Activated T-cell treated with anti-CD3 and anti-CD28 coated beads, Interleukin-2, amount 50 U/mL, for 48 hours (primary cell): ENCODE measurements around the gene TBCA.

Experiments
- DNase-seq, 2 experiments: peaks; one replicate each; pipeline ENCODE4 v3.0.0-alpha.2; 2020

Gene TBCA

DNA sequence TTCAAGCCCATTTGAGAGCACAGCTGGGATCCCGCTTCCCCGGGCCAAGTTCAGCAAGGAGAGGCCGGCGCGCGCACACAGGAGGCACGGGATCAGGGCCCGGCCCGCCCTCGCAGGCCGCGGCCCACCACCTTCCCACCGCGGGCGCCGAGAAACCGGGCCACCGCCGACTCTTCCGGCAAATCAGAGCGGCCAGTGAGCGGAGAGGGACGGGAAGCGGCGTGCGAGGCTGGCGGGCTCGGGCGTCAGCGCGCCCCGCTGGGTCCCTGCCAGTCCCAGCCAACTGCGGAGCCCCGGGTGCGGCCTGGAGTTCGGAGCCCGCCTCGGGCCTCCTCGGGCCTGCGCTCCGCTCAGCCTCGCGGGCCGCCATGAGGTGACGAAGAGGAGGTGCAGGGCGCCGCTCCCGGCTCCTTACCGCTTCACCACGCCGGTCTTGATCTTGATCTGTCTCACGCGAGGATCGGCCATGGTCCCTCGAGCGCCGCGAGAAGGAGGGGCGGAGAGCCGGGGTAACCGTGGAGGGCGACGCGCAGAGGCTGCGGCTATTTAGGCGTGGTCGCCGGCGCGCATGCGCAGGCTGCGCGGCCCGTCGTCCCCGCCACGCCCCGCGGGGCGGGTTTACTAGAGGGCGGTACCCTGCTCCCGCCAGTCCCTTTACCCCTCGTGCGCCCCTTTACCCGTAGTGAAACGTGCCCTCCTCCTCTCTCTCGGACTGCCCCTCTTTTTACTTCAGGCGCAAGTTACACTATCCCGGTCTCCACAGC is at the start of gene TBCA:
TSS of gene TBCA (minus strand) at position 550 of the 764 bp plus-strand sequence. CDS start at position 468, 82 bp downstream.
- DNase-seq = peak; percentile 90 to 95

GRCh38 chr5:77824981-77825380 is 48.8 kb upstream of the TBCA start:
- DNase-seq = no peak

- no peak for DNase-seq
Measured at GRCh38 chr5:77816686-77817085, 40.5 kb upstream of the TBCA start.

GRCh38 chr5:77812926-77813589 is 36.9 kb upstream of the TBCA start:
- no peak for DNase-seq

DNA sequence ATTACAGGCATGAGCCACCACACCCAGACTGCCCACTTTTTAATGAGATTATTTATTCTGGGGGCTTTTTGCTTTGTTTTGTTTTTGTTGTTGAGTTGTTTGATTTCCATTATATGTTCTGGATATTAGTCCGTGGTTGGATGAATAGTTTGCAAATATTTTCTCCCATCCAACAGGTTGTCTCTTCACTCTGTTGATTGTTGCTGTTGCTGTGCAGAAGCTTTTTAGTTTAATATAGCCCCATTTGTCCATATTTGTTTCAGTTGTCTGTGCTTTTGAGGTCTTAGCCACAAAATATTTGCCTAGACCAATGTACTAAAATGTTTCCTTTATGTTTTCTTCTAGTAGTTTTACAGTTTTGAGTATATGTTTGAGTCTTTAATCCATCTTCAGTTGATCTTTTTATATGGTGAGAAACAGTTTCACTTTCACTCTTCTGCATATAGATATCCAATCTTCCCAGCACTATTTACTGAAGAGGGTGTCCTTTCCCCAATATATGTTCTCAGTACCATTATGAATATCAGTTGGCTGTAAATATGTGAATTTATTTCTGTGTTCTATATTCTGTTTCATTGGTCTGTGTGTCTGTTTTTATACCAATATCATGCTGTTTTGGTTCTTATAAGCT is 30.2 kb upstream of the TBCA start:
- DNase-seq = no peak

DNA sequence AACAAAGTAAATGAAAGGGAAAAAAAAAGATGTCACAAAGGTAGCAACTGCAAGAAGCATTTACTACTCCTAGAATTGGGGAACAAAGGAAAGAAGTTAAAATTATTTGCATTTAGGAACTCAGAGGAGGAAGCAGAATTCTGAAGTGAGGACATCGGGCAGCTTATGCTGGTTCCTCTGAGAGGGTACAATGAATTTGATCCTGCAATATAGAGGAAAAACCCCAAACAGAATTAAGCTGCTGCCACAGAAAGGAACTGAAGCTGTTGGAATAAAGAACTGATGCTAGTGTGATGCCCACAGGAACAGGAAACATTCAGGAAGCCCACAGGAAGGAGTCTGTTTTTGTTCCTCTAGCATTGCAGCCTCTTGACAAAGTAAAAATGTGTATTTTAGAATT is 22.3 kb upstream of the TBCA start:
- no peak for DNase-seq

DNA sequence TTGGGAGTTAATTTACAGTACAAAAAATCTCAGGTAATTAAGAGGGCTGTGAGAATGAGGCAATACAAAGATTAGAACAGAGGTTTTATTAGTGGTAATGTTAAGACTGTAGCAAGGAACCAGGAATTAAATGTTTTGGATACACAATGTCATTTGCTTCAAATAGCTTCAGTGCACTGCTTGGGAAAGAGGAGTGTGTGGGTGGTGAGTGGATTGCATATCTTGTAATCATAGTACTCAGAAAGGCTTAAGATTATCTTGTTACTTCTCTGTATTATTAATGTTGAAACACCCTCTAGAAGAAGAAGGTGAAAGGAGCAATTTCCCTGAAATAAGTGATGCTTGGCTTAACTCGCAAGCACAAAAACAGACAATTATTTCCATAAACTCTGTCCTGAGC is 21.0 kb upstream of the TBCA start:
- DNase-seq = no peak

DNA sequence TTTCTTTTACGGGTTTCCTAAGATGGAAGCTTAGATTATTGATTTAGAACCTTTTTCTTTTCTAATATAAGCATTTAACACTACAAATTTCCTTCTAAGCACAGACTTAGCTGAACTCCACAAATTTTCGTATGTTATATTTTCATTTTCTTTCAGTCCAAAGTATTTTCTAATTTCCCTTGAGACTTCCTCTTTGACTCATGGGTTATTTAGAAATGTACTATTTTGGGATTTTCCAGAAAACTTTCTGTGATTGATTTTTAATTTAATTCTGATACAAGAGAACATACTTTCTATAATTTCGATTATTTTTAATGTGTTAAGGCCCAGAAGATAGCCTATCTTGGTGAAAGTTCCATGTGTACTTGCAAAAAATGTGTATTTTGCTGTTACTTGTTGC is 19.7 kb upstream of the TBCA start:
- no peak for DNase-seq

GRCh38 chr5:77795268-77795667 is 19.1 kb upstream of the TBCA start:
- no peak for DNase-seq

GRCh38 chr5:77791926-77792325 is 15.8 kb upstream of the TBCA start:
- DNase-seq = no peak

DNA sequence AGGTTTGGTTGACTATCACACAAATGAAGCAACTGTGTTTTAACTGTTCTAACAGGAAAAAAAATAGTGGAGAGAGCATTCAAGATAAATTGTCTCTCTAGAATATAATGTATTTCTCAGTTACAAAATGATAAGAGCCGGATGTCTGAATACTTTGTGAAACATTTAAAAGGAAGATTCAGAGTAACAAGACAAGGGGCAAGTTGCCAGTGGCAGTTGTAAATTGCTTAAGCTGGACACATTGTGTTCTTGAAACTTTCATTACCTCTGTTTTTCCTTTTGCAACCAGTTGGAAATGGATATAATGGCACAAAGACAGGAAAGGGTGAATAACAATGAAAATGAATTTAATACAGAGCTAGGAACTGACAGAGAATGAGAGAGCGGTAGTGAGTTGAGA is 15.2 kb upstream of the TBCA start:
- DNase-seq = no peak

DNA sequence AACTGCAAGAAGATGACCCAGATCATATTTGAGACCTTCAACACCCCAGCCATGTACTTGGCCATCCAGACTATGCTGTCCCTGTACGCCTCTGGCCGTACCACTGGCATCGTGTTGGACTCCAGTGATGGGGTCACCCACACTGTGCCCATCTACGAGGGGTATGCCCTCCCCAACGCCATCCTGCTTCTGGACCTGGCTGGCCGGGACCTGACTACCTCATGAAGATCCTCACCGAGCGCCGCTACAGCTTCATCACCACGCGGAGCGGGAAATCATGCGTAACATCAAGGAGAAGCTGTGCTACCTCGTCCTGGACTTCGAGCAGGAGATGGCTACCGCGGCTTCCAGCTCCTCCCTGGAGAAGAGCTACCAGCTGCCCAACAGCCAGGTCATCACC is 9.1 kb upstream of the TBCA start:
- no peak for DNase-seq

DNA sequence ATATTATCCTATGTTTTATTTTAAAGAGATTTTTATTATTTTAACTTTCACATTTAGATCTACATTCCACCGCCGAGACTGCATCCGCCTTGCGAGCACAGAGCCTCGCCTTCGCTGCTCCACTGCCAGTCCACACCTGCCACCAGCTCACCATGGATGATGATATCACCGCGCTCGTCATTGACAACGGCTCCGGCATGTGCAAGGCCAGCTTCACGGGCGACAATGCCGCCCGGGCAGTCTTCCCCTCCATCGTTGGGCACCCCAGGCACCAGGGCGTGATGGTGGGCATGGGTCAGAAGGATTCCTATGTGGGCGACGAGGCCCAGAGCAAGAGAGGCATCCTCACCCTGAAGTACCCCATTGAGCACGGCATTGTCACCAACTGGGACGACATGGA is 8.6 kb upstream of the TBCA start:
- DNase-seq = no peak

DNA sequence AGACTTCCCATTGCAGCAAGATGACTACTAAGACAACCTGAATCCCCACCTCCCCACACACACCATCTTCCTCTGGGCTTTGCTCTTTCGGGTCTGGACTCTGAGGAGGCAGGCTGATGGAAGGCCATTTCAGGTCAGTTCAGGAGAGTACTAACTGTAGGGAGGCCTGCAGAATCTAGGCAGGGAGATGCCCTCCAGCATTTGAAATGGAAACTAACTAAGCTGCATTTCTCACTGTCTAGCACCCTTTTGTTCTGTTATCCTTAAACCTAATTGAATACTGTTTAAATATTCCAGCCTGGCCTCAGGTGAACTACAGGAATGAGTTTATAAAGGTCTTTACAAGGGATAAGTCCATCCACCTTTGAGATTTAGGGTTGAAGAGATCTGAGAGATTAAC is 4.9 kb upstream of the TBCA start:
- DNase-seq = no peak

- DNase-seq = no peak
Measured at GRCh38 chr5:77778881-77779438, 2.8 kb upstream of the TBCA start.

DNA sequence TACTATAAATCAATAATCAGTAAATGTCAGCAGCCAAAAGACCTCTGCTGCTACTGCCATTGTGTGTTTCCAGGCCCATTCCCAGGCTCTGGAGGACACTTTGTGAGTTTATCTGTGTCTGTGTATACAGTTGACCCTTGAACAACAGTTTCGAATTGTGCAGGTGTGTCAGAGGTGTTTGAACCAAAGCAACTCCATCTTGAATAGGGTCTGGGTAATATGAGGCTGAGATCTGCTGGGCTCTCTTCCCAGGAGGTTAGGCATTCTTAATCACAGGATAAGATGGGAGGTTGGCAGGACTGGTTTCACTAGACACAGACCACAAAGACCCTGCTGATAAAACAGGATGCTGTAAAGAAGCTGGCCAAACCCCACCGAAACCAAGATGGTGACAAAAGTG is 2.3 kb upstream of the TBCA start:
- no peak for DNase-seq

DNA sequence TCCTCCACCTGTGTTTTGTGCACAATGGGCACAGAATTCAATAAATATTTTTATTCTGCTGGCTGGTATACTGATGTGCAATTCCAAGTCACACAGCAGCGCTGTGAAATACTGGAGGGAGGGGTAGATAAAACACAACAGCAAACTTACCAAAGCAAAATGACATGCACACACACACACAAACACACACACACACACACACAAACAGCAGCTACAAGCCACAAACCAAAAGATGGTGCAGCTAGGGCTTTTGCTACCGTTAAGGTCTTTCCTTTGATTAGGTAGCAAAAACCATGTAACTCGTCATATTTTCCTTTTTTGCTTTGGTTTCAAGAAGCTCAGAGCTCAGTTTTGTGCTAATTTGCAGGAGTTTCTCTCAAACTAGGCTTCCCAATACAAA is 1.8 kb upstream of the TBCA start:
- DNase-seq = no peak

DNA sequence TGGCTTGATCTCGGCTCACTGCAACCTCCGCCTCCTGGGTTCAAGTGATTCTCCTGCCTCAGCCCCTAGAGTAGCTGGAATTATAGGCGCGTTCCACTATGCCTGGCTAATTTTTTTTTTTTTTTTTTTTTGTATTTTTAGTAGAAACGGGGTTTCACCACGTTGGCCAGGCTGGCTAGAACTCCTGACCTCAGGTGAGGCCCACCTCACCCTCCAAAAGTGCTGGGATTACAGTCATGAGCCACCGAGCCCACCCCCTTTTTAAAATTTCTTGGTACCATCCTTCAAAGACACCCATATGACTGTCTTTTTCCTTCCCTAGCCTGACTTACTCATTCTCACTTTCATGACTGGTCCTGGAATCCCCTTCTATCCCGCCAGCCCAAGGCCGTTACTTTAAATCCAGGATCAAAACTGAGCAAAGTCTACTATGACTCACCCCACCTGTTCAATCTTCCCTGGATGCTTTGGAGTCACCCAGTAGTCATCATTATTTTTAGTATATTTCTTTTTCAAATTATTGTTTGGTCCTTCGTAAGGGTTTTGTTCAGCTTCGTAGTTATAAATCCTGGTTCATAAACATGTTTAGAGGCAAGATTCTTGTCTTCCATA is 1.2 kb upstream of the TBCA start:
- no peak for DNase-seq

DNA sequence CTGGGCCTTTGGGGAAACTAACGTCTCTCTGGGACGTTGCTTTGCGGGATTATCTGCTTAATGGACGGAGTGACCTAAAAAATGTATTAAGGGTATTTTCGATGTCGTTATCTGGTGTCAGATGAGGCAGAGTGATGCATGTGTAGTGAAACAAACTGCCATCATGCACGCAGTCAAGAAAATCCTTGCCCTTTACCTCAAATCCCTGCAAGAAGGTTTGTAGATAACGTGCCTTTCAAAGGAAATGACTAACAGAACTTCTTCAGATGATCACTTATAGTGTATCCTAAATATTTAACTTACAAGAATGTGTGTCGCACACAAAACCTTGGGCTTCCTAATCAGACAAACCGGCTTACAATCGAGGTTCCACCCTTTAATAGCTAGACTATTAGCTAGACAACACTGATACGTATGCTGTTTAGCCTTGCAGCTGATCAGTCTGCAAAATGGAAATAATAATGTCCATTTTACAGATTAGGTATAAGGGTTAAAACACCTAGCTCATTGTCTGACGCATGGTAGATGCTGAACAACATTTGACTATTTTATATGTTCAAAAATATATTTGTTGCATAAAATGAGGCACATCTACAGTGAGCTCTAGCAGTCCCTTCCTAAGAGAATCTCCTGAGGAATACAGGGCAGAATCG is 541 bp upstream of the TBCA start:
- no peak for DNase-seq

DNA sequence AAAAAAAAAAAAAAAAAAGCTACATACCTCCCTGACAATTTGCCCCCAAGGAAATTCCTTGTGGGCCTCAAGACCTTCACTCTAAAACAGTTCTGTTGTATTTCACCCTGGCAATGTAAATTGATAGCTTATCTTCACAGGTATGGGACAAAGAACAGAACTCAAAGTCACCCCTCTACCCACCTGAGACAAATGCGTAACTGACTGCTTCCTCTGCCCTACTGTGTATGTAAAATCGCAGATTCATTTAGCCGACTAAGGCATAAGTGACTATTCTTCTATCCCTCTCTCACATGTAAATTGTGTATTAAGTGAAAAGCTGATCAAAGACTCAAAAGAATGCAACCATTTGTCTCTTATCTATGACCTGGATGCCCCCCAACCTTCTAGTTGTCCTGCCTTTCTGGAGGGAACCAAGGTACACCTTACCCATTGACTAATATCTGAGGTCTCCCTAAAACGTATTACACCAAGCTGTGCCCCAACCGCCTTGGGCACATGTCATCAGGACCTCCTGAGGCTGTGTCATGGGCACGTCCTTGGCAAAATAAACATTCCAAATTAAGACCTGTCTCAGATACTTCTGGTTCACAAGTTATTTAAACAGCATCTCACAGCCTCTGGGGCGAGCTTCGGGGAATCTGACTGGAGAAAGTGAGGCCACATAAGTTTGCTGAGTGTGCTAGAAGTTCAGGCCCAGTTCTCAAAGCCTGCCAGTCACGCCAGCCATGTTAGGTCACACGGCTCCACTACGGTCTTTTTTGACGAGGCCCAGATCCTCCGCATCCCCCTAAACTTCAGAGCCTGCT is 954 bp downstream of the TBCA start:
- peak in 1 of 2 experiments; percentile 68 for DNase-seq

DNA sequence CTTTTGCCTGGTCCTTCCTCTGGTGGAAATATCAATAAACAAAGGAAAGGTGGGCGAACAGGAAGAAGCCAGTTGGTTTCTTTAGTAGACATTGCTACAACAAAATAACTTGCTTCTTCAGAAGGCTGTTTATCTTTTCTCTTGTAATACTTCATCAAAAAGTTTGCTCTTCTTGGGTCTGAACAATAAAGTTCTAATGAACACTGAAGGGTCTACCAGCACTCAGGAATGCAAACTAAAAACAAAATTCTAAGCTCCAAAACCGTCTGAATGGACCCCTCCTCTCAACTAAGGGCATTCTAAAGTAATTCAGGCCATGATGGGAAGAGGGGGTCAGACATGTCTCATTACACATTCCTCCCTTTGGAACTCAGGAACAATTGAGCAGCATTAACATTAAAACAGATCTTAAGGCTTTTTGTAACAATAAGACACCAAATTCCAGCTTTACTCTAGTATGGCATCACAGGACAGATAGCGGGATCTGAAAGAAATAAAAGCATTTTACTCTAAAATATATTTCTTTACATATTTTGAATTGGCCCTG is 2.3 kb downstream of the TBCA start:
- no peak for DNase-seq

DNA sequence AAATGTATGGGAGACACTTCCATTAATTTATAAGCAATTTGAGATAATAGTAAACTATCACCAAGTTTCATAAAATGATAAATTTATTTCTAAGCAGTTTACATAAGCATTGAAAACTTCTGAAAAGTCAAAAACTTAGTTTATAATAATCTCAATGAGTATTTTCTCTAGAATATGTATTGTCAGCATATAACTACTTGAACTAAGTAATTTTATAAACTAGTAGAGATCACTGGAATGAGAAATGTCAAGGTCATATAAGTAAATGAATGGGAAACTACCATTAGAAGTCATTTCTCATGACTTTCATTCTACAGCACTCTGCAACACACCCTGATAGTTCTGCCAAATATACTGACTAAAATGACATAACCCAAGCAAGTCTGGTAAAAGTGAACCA is 3.4 kb downstream of the TBCA start:
- no peak for DNase-seq
